Urinary bladder (tissue), 4 donors: ENCODE results near the gene ZC2HC1C. TPM values are rescaled to one million over a fixed set of nuclear protein-coding genes. Genes with fewer than 3 reads are reported as not detected.

ENCODE experiments used
- DNase-seq: peaks from one replicate; pipeline ENCODE4 v3.0.0-alpha.2; 2015; ENCODE audit errors: extremely low spot score
- H3K27ac ChIP-seq: one replicate; pipeline ENCODE4 v1.5.1; 2013; ENCODE audit warnings: low read depth, mild to moderate bottlenecking, moderate library complexity
- H3K36me3 ChIP-seq: one replicate; pipeline ENCODE4 v1.6.1; 2013; ENCODE audit warnings: mild to moderate bottlenecking, moderate library complexity; ENCODE audit not compliant: insufficient read depth
- H3K4me1 ChIP-seq: one replicate; pipeline ENCODE4 v1.6.1; 2013; ENCODE audit warnings: mild to moderate bottlenecking, moderate library complexity; ENCODE audit not compliant: insufficient read depth
- H3K4me3 ChIP-seq: one replicate; pipeline ENCODE4 v1.5.1; 2013; ENCODE audit warnings: low read depth, low read length
- WGBS: extraction: QIAGEN DNeasy Blood & Tissue Kit; methylation state at CpG from one replicate; pipeline ENCODE4 v1.1.7; 2013; 5-methylcytosine and 5-hydroxymethylcytosine counted together
- polyA plus RNA-seq: library from polyadenylated mRNA; stranded (reverse); fragments of 200-250 nt; gene quantifications from one replicate; pipeline ENCODE4 v1.2.3, GENCODE V29; 2013
- total RNA-seq: library from RNA; depleted of rRNA; stranded (reverse); fragments of >200 nt; gene quantifications from one replicate; pipeline ENCODE4 v1.2.3, GENCODE V29; 2014
- donor health status: healthy with polysubstance abuse.
- donor health status: healthy.

The ZC2HC1C gene
- total and polyA plus RNA-seq, 2 donors = 1.5 to 2.3 TPM

GRCh38 chr14:75090353-75090752 lies 20.9 kb downstream of the ZC2HC1C start:
- DNase-seq = no peak
- H3K36me3 ChIP-seq = peaks cover 5% of the 10 kb centered on the region
- 89% methylated on average over 3 of the region's 3 CpGs for WGBS
- no peak overlapping the region for H3K27ac ChIP-seq
- H3K4me1 ChIP-seq = no peaks in the 10 kb centered on the region
- H3K4me3 ChIP-seq = no peak overlapping the region

- Histone ChIP-seq H3K36me3 (peaks cover 6% of the 10 kb centered on the region), H3K27ac (no peak overlapping the region), H3K4me3 (no peak overlapping the region), H3K4me1 (no peaks in the 10 kb centered on the region)
- 90% methylated on average over 8 of the region's 8 CpGs for WGBS
- DNase-seq = no peak
These were observed 21.8 kb downstream of the ZC2HC1C start for GRCh38 chr14:75091251-75091650.

GRCh38 chr14:75092698-75093097 lies 23.3 kb downstream of the ZC2HC1C start:
- H3K4me3 ChIP-seq = no peak overlapping the region
- peaks cover 6% of the 10 kb centered on the region for H3K36me3 ChIP-seq
- H3K4me1 ChIP-seq = no peaks in the 10 kb centered on the region
- H3K27ac ChIP-seq = no peak overlapping the region
- 82% methylated on average over 2 of the region's 2 CpGs for WGBS
- DNase-seq = no peak

GRCh38 chr14:75094896-75095295 lies 25.5 kb downstream of the ZC2HC1C start:
- peaks cover 6% of the 10 kb centered on the region for H3K36me3 ChIP-seq
- 91% methylated on average over 3 of the region's 3 CpGs for WGBS

GRCh38 chr14:75095690-75096089 lies 26.2 kb downstream of the ZC2HC1C start:
- 95% methylated on average over 4 of the region's 4 CpGs for WGBS
- DNase-seq = no peak
- no peak overlapping the region for H3K4me3 ChIP-seq
- H3K36me3 ChIP-seq = peaks cover 4% of the 10 kb centered on the region
- H3K27ac ChIP-seq = no peak overlapping the region
- H3K4me1 ChIP-seq = no peaks in the 10 kb centered on the region

More at GRCh38 chr14:75094896-75095295, 25.5 kb downstream of the ZC2HC1C start:
- DNase-seq = no peak
- no peak overlapping the region for H3K27ac ChIP-seq
- no peak overlapping the region for H3K4me3 ChIP-seq
- H3K4me1 ChIP-seq = no peaks in the 10 kb centered on the region

- Histone ChIP-seq H3K27ac (no peak overlapping the region), H3K4me3 (no peak overlapping the region), H3K4me1 (no peaks in the 10 kb centered on the region), H3K36me3 (peaks cover 4% of the 10 kb centered on the region)
- DNase-seq = no peak
- 88% methylated on average over 6 of the region's 6 CpGs for WGBS
These were observed 27.5 kb downstream of the ZC2HC1C start for GRCh38 chr14:75096959-75097358.

GRCh38 chr14:75098212-75098611 lies 28.8 kb downstream of the ZC2HC1C start:
- peaks cover 4% of the 10 kb centered on the region for H3K36me3 ChIP-seq
- H3K4me1 ChIP-seq = no peaks in the 10 kb centered on the region
- no peak for DNase-seq
- H3K4me3 ChIP-seq = no peak overlapping the region
- H3K27ac ChIP-seq = no peak overlapping the region

GRCh38 chr14:75098682-75099081 lies 29.2 kb downstream of the ZC2HC1C start:
- 53% methylated on average over 1 of the region's 1 CpG for WGBS
- peaks cover 4% of the 10 kb centered on the region for H3K36me3 ChIP-seq

GRCh38 chr14:75101491-75101890 lies 32.0 kb downstream of the ZC2HC1C start:
- Histone ChIP-seq H3K4me1 (no peaks in the 10 kb centered on the region), H3K4me3 (no peak overlapping the region), H3K27ac (no peak overlapping the region), H3K36me3 (peaks cover 2% of the 10 kb centered on the region)
- 87% methylated on average over 4 of the region's 4 CpGs for WGBS
- no peak for DNase-seq

More at GRCh38 chr14:75098682-75099081, 29.2 kb downstream of the ZC2HC1C start:
- Histone ChIP-seq H3K4me3 (no peak overlapping the region), H3K27ac (no peak overlapping the region), H3K4me1 (no peaks in the 10 kb centered on the region)
- no peak for DNase-seq

- Histone ChIP-seq H3K4me3 (no peak overlapping the region), H3K4me1 (no peaks in the 10 kb centered on the region), H3K27ac (no peak overlapping the region), H3K36me3 (peaks cover 9% of the 10 kb centered on the region)
- no peak for DNase-seq
- WGBS = 65% methylated on average over 3 of the region's 3 CpGs
These were observed 37.7 kb downstream of the ZC2HC1C start for GRCh38 chr14:75107186-75107585.

- H3K4me3 ChIP-seq = no peak overlapping the region
- DNase-seq = no peak
- no peaks in the 10 kb centered on the region for H3K4me1 ChIP-seq
- peaks cover 11% of the 10 kb centered on the region for H3K36me3 ChIP-seq
- WGBS = 90% methylated on average over 2 of the region's 2 CpGs
- H3K27ac ChIP-seq = no peak overlapping the region
These were observed 40.4 kb downstream of the ZC2HC1C start for GRCh38 chr14:75109877-75110276.

GRCh38 chr14:75113932-75114539 lies 44.6 kb downstream of the ZC2HC1C start:
- Histone ChIP-seq H3K4me1 (no peaks in the 10 kb centered on the region), H3K36me3 (peaks cover 10% of the 10 kb centered on the region), H3K27ac (no peak overlapping the region), H3K4me3 (no peak overlapping the region)
- 86% methylated on average over 5 of the region's 5 CpGs for WGBS
- no peak for DNase-seq

GRCh38 chr14:75119056-75119455 lies 49.6 kb downstream of the ZC2HC1C start:
- peaks cover 4% of the 10 kb centered on the region for H3K36me3 ChIP-seq
- H3K4me3 ChIP-seq = no peak overlapping the region
- DNase-seq = no peak
- no peaks in the 10 kb centered on the region for H3K4me1 ChIP-seq
- WGBS = 98% methylated on average over 2 of the region's 2 CpGs
- H3K27ac ChIP-seq = no peak overlapping the region

GRCh38 chr14:75120541-75121291 lies 51.3 kb downstream of the ZC2HC1C start:
- no peak for DNase-seq
- Histone ChIP-seq H3K4me1 (no peaks in the 10 kb centered on the region), H3K4me3 (no peak overlapping the region), H3K27ac (no peak overlapping the region), H3K36me3 (peaks cover 4% of the 10 kb centered on the region)
- 73% methylated on average over 3 of the region's 3 CpGs for WGBS
